GM12878 (cell line): Measurements from ENCODE around the gene GTPBP4. TPM values are rescaled to one million over a fixed set of nuclear protein-coding genes. Genes with fewer than 3 reads are reported as not detected.

Source experiments
- ATAC-seq: fragments of 200-7000 bp; cut with Tn5 transposase; 3 replicates; pipeline ENCODE4 v1.9.1; 2020; ENCODE audit warnings: mild to moderate bottlenecking, moderate library complexity
- BruUV-seq: library from RNA; stranded (reverse); fragments of 400-500 nt; replicated peaks from 2 replicates; lab custom pipeline; 2021; lab: Mats Ljungman, UMichigan
- CTCF ChIA-PET: fragments of 300-600 bp; sonication (Branson Sonifier 250); formaldehyde crosslinking; extraction: SDS; loops from one replicate; lab custom pipeline; 2021; ENCODE audit warnings: inconsistent platforms; lab: Yijun Ruan, JAX
- POLR2A ChIA-PET: fragments of 350-600 bp; formaldehyde crosslinking; extraction: SDS; loops from one replicate; lab custom pipeline; 2021; ENCODE audit warnings: inconsistent platforms; lab: Charles Lee
- RAD21 ChIA-PET: fragments of 300-600 bp; sonication (Branson Sonifier 250); formaldehyde crosslinking; loops from one replicate; lab custom pipeline; 2023; ENCODE audit warnings: antibody characterized with exemption; ENCODE audit not compliant: unreplicated experiment; lab: Charles Lee
- SMC1A ChIA-PET: fragments of 300-600 bp; sonication (Branson Sonifier 250); formaldehyde crosslinking; loops from one replicate; lab custom pipeline; 2023; ENCODE audit not compliant: unreplicated experiment, uncharacterized antibody; lab: Charles Lee
- DNase-seq: peaks from one replicate; pipeline ENCODE4 v3.0.0-alpha.2; 2011; ENCODE audit warnings: low read depth, low spot score
- FAIRE-seq: peaks from 3 replicates; lab custom pipeline; 2011; peaks lifted over from hg19 to GRCh38; lab: Jason Lieb, UNC
- H2AFZ ChIP-seq: 2 replicates; pipeline ENCODE4 v1.6.0; 2011; ENCODE audit warnings: low read depth, low read length, control low read depth; ENCODE audit not compliant: control insufficient read depth
- H3K27ac ChIP-seq: 2 replicates; pipeline ENCODE4 v1.5.1; 2011; ENCODE audit warnings: control low read depth; ENCODE audit not compliant: control insufficient read depth, insufficient read depth
- H3K27me3 ChIP-seq, 2 experiments: replicated peaks in 1 of 2; 2 replicates each; pipeline versions ENCODE4 v1.6.0 to v1.6.1; 2011; ENCODE audit warnings: low read length in 1 of 2; ENCODE audit not compliant: control insufficient read depth in 2 of 2, insufficient read depth in 2 of 2
- H3K36me3 ChIP-seq, 2 experiments: 2 replicates each; pipeline ENCODE4 v1.5.1; 2011; ENCODE audit warnings: low read length in 1 of 2; ENCODE audit not compliant: control insufficient read depth in 2 of 2, insufficient read depth in 2 of 2
- H3K4me1 ChIP-seq: 2 replicates; pipeline ENCODE4 v1.6.1; 2011; ENCODE audit warnings: mild to moderate bottlenecking, low read length, moderate library complexity, mixed read lengths; ENCODE audit not compliant: control insufficient read depth, insufficient read depth
- H3K4me2 ChIP-seq: 2 replicates; pipeline ENCODE4 v1.6.0; 2011; ENCODE audit warnings: control low read depth; ENCODE audit not compliant: control insufficient read depth, insufficient read depth
- H3K4me3 ChIP-seq: fragments of 200-600 bp; sonication (generic); 2 replicates; pipeline ENCODE4 v1.5.1; 2016
- H3K79me2 ChIP-seq: 2 replicates; pipeline ENCODE4 v1.6.0; 2011; ENCODE audit warnings: low read length; ENCODE audit not compliant: control insufficient read depth, insufficient read depth
- H3K9ac ChIP-seq: 2 replicates; pipeline ENCODE4 v1.8.0; 2011; ENCODE audit warnings: low read length, control low read depth, mixed read lengths; ENCODE audit not compliant: control insufficient read depth, insufficient read depth
- H3K9me3 ChIP-seq: replicated peaks from 3 replicates; pipeline ENCODE4 v1.5.1; 2011; ENCODE audit warnings: mild to moderate bottlenecking, low read length; ENCODE audit not compliant: control insufficient read depth, insufficient read depth
- H4K20me1 ChIP-seq: 2 replicates; pipeline ENCODE4 v1.6.0; 2011; ENCODE audit not compliant: control insufficient read depth, insufficient read depth
- ATF7 ChIP-seq: fragments of 450-650 bp; IDR thresholded peaks from 2 replicates; pipeline ENCODE4 v1.6.1; 2016; ENCODE audit warnings: low read depth, mild to moderate bottlenecking
- CEBPB ChIP-seq, 2 experiments: fragments of 150-350 bp in 1 of 2; IDR thresholded peaks; 2 replicates each; pipeline ENCODE4 v1.6.1; 2012 to 2014; ENCODE audit warnings: low read depth in 2 of 2, low read length in 2 of 2, borderline replicate concordance in 1 of 2, inconsistent platforms in 1 of 2
- NR2C2 ChIP-seq: IDR thresholded peaks from 2 replicates; pipeline ENCODE4 v1.6.1; 2011; ENCODE audit warnings: borderline replicate concordance, low read depth; ENCODE audit not compliant: control insufficient read depth, insufficient read length
- POLR2AphosphoS5 ChIP-seq: IDR thresholded peaks from 2 replicates; pipeline ENCODE4 v1.6.1; 2011; ENCODE audit warnings: mild to moderate bottlenecking, low read length, inconsistent platforms
- RAD21 ChIP-seq: IDR thresholded peaks from 2 replicates; pipeline ENCODE4 v1.6.1; 2011; ENCODE audit warnings: mild to moderate bottlenecking, low read depth, low read length, moderate library complexity; ENCODE audit not compliant: insufficient read depth
- ZNF207 ChIP-seq: fragments of 450-650 bp; IDR thresholded peaks from 2 replicates; pipeline ENCODE4 v1.6.1; 2014; ENCODE audit warnings: antibody characterized with exemption, mild to moderate bottlenecking, borderline replicate concordance
- WGBS: methylation state at CpG from one replicate; pipeline ENCODE4 v1.1.6; 2016; ENCODE audit warnings: low lambda C conversion rate; ENCODE audit not compliant: insufficient replicate concordance, insufficient coverage; ENCODE audit errors: missing lambda C conversion rate; 5-methylcytosine and 5-hydroxymethylcytosine counted together
- in situ Hi-C: fragments of 300-500 bp; cut with MboI; formaldehyde crosslinking; loops from 9 replicates; pipeline ENCODE4 v1.14.3; 2018; ENCODE audit warnings: mixed read lengths
- intact Hi-C: fragments of 100-400 bp; cut with micrococcal nuclease; formaldehyde crosslinking; loops from one replicate; pipeline ENCODE4 v1.14.2; 2022; ENCODE audit not compliant: unreplicated experiment
- polyA plus RNA-seq, 11 experiments: library from polyadenylated mRNA; depleted of rRNA in 4 of 11; unstranded in 6 of 11; stranded (reverse) in 5 of 11; fragments of >200 nt; fragmentation: Nextera tagmentation in 4 of 11; fragmentation: Illumina TruSeq in 1 of 11; extraction: Ambion mirVana in 4 of 11; extraction: Trizol in 1 of 11; gene quantifications; 1 replicate in 1 of 11; 2 replicates in 10 of 11; pipeline versions ENCODE4 v1.2.1 to v1.2.3, GENCODE V29; 2011 to 2016; ENCODE audit warnings: inconsistent platforms in 2 of 11, missing spikeins in 2 of 11, low read depth in 1 of 11
- total RNA-seq, 4 experiments: library from RNA; depleted of rRNA in 3 of 4; stranded (reverse); fragments of >200 nt in 3 of 4; fragmentation: Illumina TruSeq in 1 of 4; extraction: Trizol in 1 of 4; gene quantifications; 2 replicates each; pipeline versions ENCODE4 v1.2.1 to v1.2.3, GENCODE V29; 2013 to 2021
- TF ChIP-seq, protein P1 (sequence below): fragments of 450-650 bp; IDR thresholded peaks from 2 replicates; pipeline ENCODE4 v1.6.1; 2016; ENCODE audit warnings: mild to moderate bottlenecking

GTPBP4 gene
- total and polyA plus RNA-seq, 10 of the 15 experiments (the other 5 are each of a cell fraction or from before 2014, with no cell fraction given): 58.5 to 118 (median 71.4) TPM

DNA sequence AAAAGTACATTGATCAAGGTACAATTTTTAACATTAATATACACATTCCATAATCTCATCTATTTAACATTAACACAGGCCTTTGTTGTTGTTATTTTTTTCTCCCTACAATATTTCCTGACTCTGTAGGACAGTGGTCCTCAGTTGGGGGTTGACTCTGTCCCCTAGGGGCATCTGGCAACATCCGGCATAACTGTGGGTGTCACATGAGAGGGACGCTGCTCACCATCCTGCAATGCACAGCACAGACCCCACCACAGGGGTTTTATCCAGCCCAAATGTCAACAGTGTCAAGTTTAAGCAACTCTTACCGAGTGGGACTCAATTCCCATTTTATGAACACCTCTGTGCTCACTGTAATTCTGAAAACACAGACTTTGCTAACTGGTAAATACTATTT, 51.9 kb downstream of the GTPBP4 start:
- SMC1A ChIA-PET: no interaction called here
- TSS peak; percentile 23 for BruUV-seq
- intact Hi-C loops (loop anchor here (5.0 kb wide), 1 partner anchor 53 kb away; the partner anchor contains the start of gene GTPBP4), in situ Hi-C loops (no loop called here)
- no peak overlapping the region for H3K4me2 ChIP-seq
- H4K20me1 ChIP-seq: no peaks in the 10 kb centered on the region
- POLR2A ChIA-PET: no interaction called here
- H3K4me1 ChIP-seq: peaks cover 4% of the 10 kb centered on the region; the same call in 1 of the 2 replicates
- CTCF ChIA-PET: no interaction called here
- TF ChIP-seq ZNF207 (no peak), RAD21 (no peak), POLR2AphosphoS5 (0 out of 2 replicates have a peak, but pooled peaks have one; percentile 28), NR2C2 (no peak)
- peaks cover 25% of the 10 kb centered on the region for H3K79me2 ChIP-seq
- WGBS: 74% methylated on average over 3 of the region's 3 CpGs
- ATAC-seq (no peak), DNase-seq (no peak), FAIRE-seq (no peak)
- no peak overlapping the region for H3K9ac ChIP-seq
- H3K9me3 ChIP-seq: no peaks in the 10 kb centered on the region
- H3K36me3 ChIP-seq: peaks cover 2 to 12% of the 10 kb centered on the region in 2 experiments
- RAD21 ChIA-PET: no interaction called here
- H2AFZ ChIP-seq: no peak overlapping the region
- H3K27me3 ChIP-seq: no peaks in the 10 kb centered on the region
- H3K27ac ChIP-seq: no peak overlapping the region
- H3K4me3 ChIP-seq: no peak overlapping the region

DNA sequence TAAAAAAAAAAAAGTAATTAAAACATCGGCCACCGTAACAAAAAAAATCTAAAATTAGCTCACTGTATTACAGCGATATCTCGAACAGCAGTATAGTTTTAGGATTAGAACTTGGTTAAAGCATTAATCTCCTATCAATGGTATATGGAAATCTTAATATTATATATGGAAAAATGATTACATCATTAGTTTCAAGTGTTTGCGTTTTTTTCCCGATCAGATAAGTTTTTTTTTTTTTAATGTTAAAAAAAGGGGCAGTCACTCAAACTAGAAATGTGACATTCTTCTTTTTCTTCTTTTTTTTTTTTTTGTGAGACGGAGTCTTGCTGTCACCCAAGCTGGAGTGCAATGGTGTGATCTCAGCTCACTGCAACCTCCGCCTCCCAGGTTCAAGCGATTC, 53.3 kb downstream of the GTPBP4 start:
- H3K4me3 ChIP-seq: no peak overlapping the region
- BruUV-seq: no TSS peak
- 94% methylated on average over 9 of the region's 9 CpGs for WGBS
- peaks cover 38% of the 10 kb centered on the region for H3K79me2 ChIP-seq
- H3K27me3 ChIP-seq: no peaks in the 10 kb centered on the region
- no peak overlapping the region for H3K9ac ChIP-seq
- no peaks in the 10 kb centered on the region for H3K9me3 ChIP-seq
- intact Hi-C loops: loop anchor here (5.0 kb wide), 1 partner anchor 54 kb away; the partner anchor contains the start of gene GTPBP4
- TF ChIP-seq, protein P1, sequence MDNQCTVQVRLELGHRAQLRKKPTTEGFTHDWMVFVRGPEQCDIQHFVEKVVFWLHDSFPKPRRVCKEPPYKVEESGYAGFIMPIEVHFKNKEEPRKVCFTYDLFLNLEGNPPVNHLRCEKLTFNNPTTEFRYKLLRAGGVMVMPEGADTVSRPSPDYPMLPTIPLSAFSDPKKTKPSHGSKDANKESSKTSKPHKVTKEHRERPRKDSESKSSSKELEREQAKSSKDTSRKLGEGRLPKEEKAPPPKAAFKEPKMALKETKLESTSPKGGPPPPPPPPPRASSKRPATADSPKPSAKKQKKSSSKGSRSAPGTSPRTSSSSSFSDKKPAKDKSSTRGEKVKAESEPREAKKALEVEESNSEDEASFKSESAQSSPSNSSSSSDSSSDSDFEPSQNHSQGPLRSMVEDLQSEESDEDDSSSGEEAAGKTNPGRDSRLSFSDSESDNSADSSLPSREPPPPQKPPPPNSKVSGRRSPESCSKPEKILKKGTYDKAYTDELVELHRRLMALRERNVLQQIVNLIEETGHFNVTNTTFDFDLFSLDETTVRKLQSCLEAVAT: peak; percentile 76
- TF ChIP-seq ATF7 (peak; percentile 64), CEBPB (IDR thresholded peaks at IDR 0.05; ENCODE audit: borderline replicate concordance in 1 of 2, low read depth in 2 of 2, low read length in 2 of 2) (no peak)
- H3K4me2 ChIP-seq: no peak overlapping the region
- no peak overlapping the region for H3K27ac ChIP-seq
- peaks cover 3% of the 10 kb centered on the region; the same call in 1 of the 2 replicates for H4K20me1 ChIP-seq
- ChIA-PET SMC1A (interaction anchor here (1.3 to 1.4 kb wide), 2 partner anchors 12 to 54 kb away, joined by 4 to 8 read pairs; partner anchors contain the start of gene GTPBP4), CTCF (interaction anchor here (1.4 kb wide), 1 partner anchor 13 kb away, joined by 3 read pairs; no protein-coding TSS in a partner anchor), RAD21 (interaction anchor here (0.8 kb wide), 1 partner anchor 8 kb away, joined by 3 read pairs; no protein-coding TSS in a partner anchor), POLR2A (interaction anchor here (0.7 to 1.4 kb wide), 4 partner anchors 11 to 913 kb away, joined by 3 read pairs; no protein-coding TSS in a partner anchor)
- ATAC-seq (no peak), DNase-seq (no peak), FAIRE-seq (no peak)
- peaks cover 8% of the 10 kb centered on the region for H3K4me1 ChIP-seq
- in situ Hi-C loops: no loop called here
- H3K36me3 ChIP-seq: peaks cover 2 to 16% of the 10 kb centered on the region in 2 experiments
- no peak overlapping the region for H2AFZ ChIP-seq
